ENCODE results near the gene SLC30A4. TPM values are rescaled to one million over a fixed set of nuclear protein-coding genes. Genes with fewer than 3 reads are reported as not detected.

The SLC30A4 gene
- total RNA-seq, 1 experiment from 2014 or later, result not detected

DNA sequence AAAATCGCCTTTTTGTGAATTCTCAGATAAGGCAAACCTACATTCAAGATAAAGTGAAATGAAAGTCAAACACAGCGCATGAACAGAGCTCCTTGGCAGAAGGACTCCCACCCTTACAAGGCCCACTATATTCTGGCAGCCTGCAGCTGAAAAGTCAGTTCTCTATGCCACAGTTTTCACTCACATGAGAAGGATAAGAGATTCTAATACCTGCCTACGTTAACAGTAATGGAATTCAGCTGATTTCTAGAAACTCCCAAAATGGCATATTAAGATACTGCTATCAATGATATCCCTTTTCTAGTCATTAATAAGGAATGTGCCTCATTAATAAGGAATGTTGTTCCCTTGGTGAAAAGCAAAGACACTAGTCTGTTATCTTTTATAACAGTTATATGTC is 27.0 kb downstream of the SLC30A4 start:
- no CpG with 5 or more reads among the region's 3 CpGs for WGBS (ENCODE audit: extremely low coverage, insufficient read length, low lambda C conversion rate)
- Histone ChIP-seq H4K20me1 (ENCODE audit: control insufficient read depth, insufficient read depth, insufficient read length) (no peaks in the 10 kb centered on the region), H4K91ac (ENCODE audit: insufficient read length, low read depth, low read length) (no peak overlapping the region), H2AK5ac (ENCODE audit: insufficient read length, low read length) (no peak overlapping the region), H3K79me1 (ENCODE audit: insufficient read depth, low read depth, low read length, poor library complexity, severe bottlenecking) (no peaks in the 10 kb centered on the region), H3K27ac (ENCODE audit: insufficient read length, low read depth, low read length) (no peak overlapping the region), H3K9ac (ENCODE audit: extremely low read depth, insufficient read length, low read length) (no peak overlapping the region), H3K4me2 (ENCODE audit: insufficient read depth, insufficient read length, low read length) (no peak overlapping the region), H3K27me3 (ENCODE audit: insufficient read depth, low read length) (no peaks in the 10 kb centered on the region), H4K8ac (replicated peaks; ENCODE audit: insufficient read length, low read depth, low read length) (no peak overlapping the region), H2BK120ac (ENCODE audit: low read depth, low read length, poor library complexity, severe bottlenecking) (no peak overlapping the region), H2BK20ac (ENCODE audit: low read depth, low read length, poor library complexity, severe bottlenecking) (no peak overlapping the region), H3K23ac (ENCODE audit: insufficient read length, low read depth, low read length) (no peak overlapping the region), H3K14ac (ENCODE audit: insufficient read depth, low read length) (no peak overlapping the region), H3T11ph (ENCODE audit: low read length) (no peak overlapping the region), H3K23me2 (ENCODE audit: insufficient read length, low read depth, low read length, poor library complexity, severe bottlenecking) (no peaks in the 10 kb centered on the region), H3K79me2 (ENCODE audit: insufficient read depth, low read length) (no peaks in the 10 kb centered on the region), H4K5ac (ENCODE audit: insufficient read length, low read depth, low read length) (no peak overlapping the region), H3K4ac (ENCODE audit: low read depth, low read length) (no peak overlapping the region), H2AFZ (ENCODE audit: low read length) (no peak overlapping the region), H3K18ac (ENCODE audit: insufficient read length, low read depth, low read length) (no peak overlapping the region), H3K9me3 (ENCODE audit: control insufficient read depth, low read depth, low read length) (no peaks in the 10 kb centered on the region), H3K4me1 (ENCODE audit: insufficient read depth, low read length) (no peaks in the 10 kb centered on the region), H2BK5ac (ENCODE audit: insufficient read length, low read length) (no peak overlapping the region), H2BK15ac (ENCODE audit: low read depth, low read length) (no peak overlapping the region), H3K56ac (ENCODE audit: insufficient read length, low read depth, low read length) (no peak overlapping the region), H2BK12ac (ENCODE audit: insufficient read length, low read depth, low read length) (no peak overlapping the region)
- no peak for DNase-seq
- H3K27me3 Mint-ChIP-seq (ENCODE audit: low read depth), result peaks cover 34% of the 10 kb centered on the region
- H3K4me3 Mint-ChIP-seq, result no peak overlapping the region
- no peaks in the 10 kb centered on the region for H3K9me3 Mint-ChIP-seq
- no peaks in the 10 kb centered on the region for H3K36me3 Mint-ChIP-seq (ENCODE audit: insufficient read depth in 1 of 3, low read depth in 3 of 3)
- H3K4me1 Mint-ChIP-seq, result peaks cover 6 to 10% of the 10 kb centered on the region in 2 experiments
- H3K27ac Mint-ChIP-seq, result no peak overlapping the region
- TF ChIP-seq CTCF (conservative IDR thresholded peaks at IDR 0.05), result no peak

Data from H9 (cell line).